HCT116 (cell line): ENCODE data around the gene ACSL3. TPM values are rescaled to one million over a fixed set of nuclear protein-coding genes. Genes with fewer than 3 reads are reported as not detected.

Experiments
- ATAC-seq: fragments of 200-7000 bp; cut with Tn5 transposase; 2 replicates; pipeline ENCODE4 v1.9.1; 2020; ENCODE audit warnings: mild to moderate bottlenecking, moderate library complexity
- BruUV-seq: library from RNA; stranded (reverse); fragments of 400-500 nt; replicated peaks from 2 replicates; lab custom pipeline; 2021; lab: Mats Ljungman, UMichigan
- CTCF ChIA-PET: fragments of 300-600 bp; sonication (Branson Sonifier 250); formaldehyde crosslinking; loops from one replicate; lab custom pipeline; 2021; ENCODE audit warnings: antibody characterized with exemption; lab: Charles Lee
- POLR2A ChIA-PET: fragments of 300-600, 350-600 bp; sonication (Branson Sonifier 250); formaldehyde crosslinking; loops from one replicate; lab custom pipeline; 2021; ENCODE audit warnings: antibody characterized with exemption; lab: Charles Lee
- RAD21 ChIA-PET, 2 experiments: fragments of 300-600 bp; sonication (Branson Sonifier 250); formaldehyde crosslinking; loops; one replicate each; lab custom pipeline; 2023; ENCODE audit warnings: low total read pairs in 2 of 2; ENCODE audit not compliant: uncharacterized antibody in 2 of 2, unreplicated experiment in 2 of 2, low non-redundant PET in 1 of 2; lab: Charles Lee
- DNase-seq: peaks from one replicate; pipeline ENCODE4 v3.0.0-alpha.2; 2010; ENCODE audit warnings: low read depth, low spot score
- H2AFZ ChIP-seq: fragments of 200-600 bp; shearing (Covaris generic), sonication (generic); 2 replicates; pipeline ENCODE4 v1.6.1; 2017; ENCODE audit warnings: low read depth, mixed run types, mixed read lengths, antibody characterized with exemption, low read length; ENCODE audit not compliant: poor library complexity, severe bottlenecking
- H3K27ac ChIP-seq: 2 replicates; pipeline ENCODE4 v1.5.1; 2012; ENCODE audit warnings: low read depth, low read length
- H3K27me3 ChIP-seq: fragments of 200-600 bp; sonication (generic); 2 replicates; pipeline ENCODE4 v1.6.1; 2016; ENCODE audit warnings: mixed run types, low read length, mixed read lengths; ENCODE audit not compliant: insufficient read depth
- H3K36me3 ChIP-seq, 2 experiments: fragments of 200-500 bp in 1 of 2; fragments of 200-600 bp in 1 of 2; sonication (Bioruptor generic) in 1 of 2; sonication (generic) in 1 of 2; 2 replicates each; pipeline versions ENCODE4 v1.5.1 to v1.6.1; 2014 to 2016; ENCODE audit warnings: low read length in 2 of 2, inconsistent platforms in 1 of 2, mixed read lengths in 1 of 2, mixed run types in 1 of 2; ENCODE audit not compliant: insufficient read depth in 2 of 2, control insufficient read depth in 1 of 2
- H3K4me1 ChIP-seq, 2 experiments: fragments of 200-600 bp in 1 of 2; sonication (generic) in 1 of 2; 2 replicates each; pipeline versions ENCODE4 v1.5.1 to v1.6.1; 2012 to 2017; ENCODE audit warnings: low read length in 2 of 2, inconsistent platforms in 1 of 2, mild to moderate bottlenecking in 1 of 2, mixed read lengths in 1 of 2, mixed run types in 1 of 2, moderate library complexity in 1 of 2; ENCODE audit not compliant: insufficient read depth in 2 of 2, control insufficient read depth in 1 of 2
- H3K4me2 ChIP-seq: fragments of 200-600 bp; sonication (generic); 2 replicates; pipeline ENCODE4 v1.6.1; 2017; ENCODE audit warnings: mixed run types, low read length, mixed read lengths
- H3K4me3 ChIP-seq, 2 experiments: fragments of 200-600 bp in 1 of 2; sonication (generic) in 1 of 2; replicated peaks in 1 of 2; 2 replicates each; pipeline ENCODE4 v1.5.1; 2011 to 2016; ENCODE audit warnings: low read length in 2 of 2, control low read depth in 1 of 2, low read depth in 1 of 2, mild to moderate bottlenecking in 1 of 2, mixed read lengths in 1 of 2, mixed run types in 1 of 2
- H3K79me2 ChIP-seq: fragments of 200-600 bp; sonication (generic); 2 replicates; pipeline ENCODE4 v1.6.1; 2017; ENCODE audit warnings: mild to moderate bottlenecking, mixed run types, low read length, moderate library complexity, mixed read lengths; ENCODE audit not compliant: insufficient read depth
- H3K9ac ChIP-seq: fragments of 200-600 bp; sonication (generic); 2 replicates; pipeline ENCODE4 v1.6.1; 2016; ENCODE audit warnings: low read length, mixed read lengths
- H3K9me2 ChIP-seq: fragments of 200-600 bp; sonication (generic), shearing (Covaris generic); 2 replicates; pipeline ENCODE4 v1.6.1; 2017; ENCODE audit warnings: mixed run types, mild to moderate bottlenecking, moderate library complexity; ENCODE audit not compliant: insufficient read depth
- H3K9me3 ChIP-seq, 2 experiments: fragments of 200-500 bp in 1 of 2; fragments of 200-600 bp in 1 of 2; sonication (Bioruptor generic) in 1 of 2; sonication (generic) in 1 of 2; 2 replicates each; pipeline ENCODE4 v1.6.1; 2014 to 2017; ENCODE audit warnings: low read length in 2 of 2, mixed read lengths in 2 of 2, inconsistent platforms in 1 of 2, low read depth in 1 of 2, mild to moderate bottlenecking in 1 of 2, mixed run types in 1 of 2, moderate library complexity in 1 of 2; ENCODE audit not compliant: control insufficient read depth in 1 of 2, insufficient read depth in 1 of 2
- H4K20me1 ChIP-seq: fragments of 200-600 bp; sonication (generic), shearing (Covaris generic); 2 replicates; pipeline ENCODE4 v1.6.1; 2017; ENCODE audit warnings: mixed run types, mild to moderate bottlenecking, moderate library complexity; ENCODE audit not compliant: insufficient read depth
- FOSL1 ChIP-seq: IDR thresholded peaks from 2 replicates; pipeline ENCODE4 v1.6.1; 2012; ENCODE audit warnings: low read depth
- RAD21 ChIP-seq: IDR thresholded peaks from 2 replicates; pipeline ENCODE4 v1.6.1; 2012; ENCODE audit warnings: low read depth, mild to moderate bottlenecking
- YY1 ChIP-seq: IDR thresholded peaks from 2 replicates; pipeline ENCODE4 v1.6.1; 2011; ENCODE audit warnings: low read length, low read depth, moderate library complexity, mild to moderate bottlenecking; ENCODE audit not compliant: insufficient replicate concordance; ENCODE audit errors: extremely low read depth
- intact Hi-C: fragments of 100-400 bp; cut with micrococcal nuclease; formaldehyde crosslinking; loops from 2 replicates; pipeline ENCODE4 v1.10.0; 2022
- total RNA-seq: library from RNA; stranded (reverse); gene quantifications from one replicate; pipeline ENCODE4 v1.2.1, GENCODE V29; 2021; ENCODE audit not compliant: unreplicated experiment
- TF ChIP-seq, protein P1 (sequence below), 3 experiments: fragments of 200-600 bp in 1 of 3; sonication (generic) in 1 of 3; IDR thresholded peaks in 2 of 3; conservative IDR thresholded peaks in 1 of 3; 2 replicates each; pipeline ENCODE4 v1.5.1; 2012 to 2017; ENCODE audit warnings: low read depth in 2 of 3, low read length in 2 of 3, antibody characterized with exemption in 1 of 3, borderline replicate concordance in 1 of 3, control low read depth in 1 of 3, mild to moderate bottlenecking in 1 of 3, mixed read lengths in 1 of 3, mixed run types in 1 of 3, moderate library complexity in 1 of 3; ENCODE audit not compliant: insufficient read depth in 1 of 3
- TF ChIP-seq, protein P2 (sequence below): IDR thresholded peaks from 2 replicates; pipeline ENCODE4 v1.6.1; 2012; ENCODE audit warnings: low read depth

ACSL3 gene
- total RNA-seq, 1 experiment from 2014 or later = 142 TPM

DNA sequence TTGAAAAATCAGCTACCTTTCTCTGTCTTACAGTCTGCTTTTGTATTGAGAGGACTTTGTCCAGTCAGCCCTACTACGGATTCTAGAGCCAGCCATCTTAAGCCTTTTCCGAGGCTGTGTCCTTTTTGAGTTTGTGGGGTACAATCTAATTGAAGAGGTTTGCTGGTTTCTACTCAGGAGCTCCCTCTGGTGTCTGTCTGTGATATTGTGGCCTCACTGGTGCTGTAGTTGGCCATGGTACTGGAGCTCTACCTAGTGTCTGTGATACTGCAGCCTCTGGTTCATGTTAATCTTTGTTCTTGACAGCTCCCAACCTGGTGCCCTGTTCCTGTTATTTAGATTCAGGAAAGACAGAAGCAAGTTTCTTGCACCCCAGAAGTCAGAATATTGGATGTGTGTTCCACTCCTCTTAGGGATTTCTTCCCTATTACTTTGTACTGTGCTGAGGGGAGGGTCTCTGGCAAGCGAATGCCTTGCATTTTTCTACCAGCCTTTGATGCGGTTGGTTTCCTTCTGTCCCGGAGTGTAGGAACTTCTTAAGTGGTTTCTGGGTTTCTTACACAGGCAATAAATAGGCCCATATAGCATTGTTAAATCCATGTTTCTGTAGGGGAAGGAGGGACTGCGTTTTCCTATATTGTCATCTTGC is 78.5 kb downstream of the ACSL3 start:
- H3K4me1 ChIP-seq = 0 out of 4 replicates have a peak, but pooled peaks cover 3 to 7% of the 10 kb centered on the region in 2 experiments
- ChIA-PET CTCF (interaction anchor here (0.6 to 2.0 kb wide), 20 partner anchors 9 to 859 kb away, joined by 3 to 15 read pairs (median 3); no protein-coding TSS in a partner anchor), POLR2A (no interaction called here)
- intact Hi-C loops = loop anchor here (1.0 kb wide), 1 partner anchor 245 kb away; no protein-coding TSS in a partner anchor
- no peak overlapping the region for H3K4me2 ChIP-seq
- peak; percentile 56 for DNase-seq
- H3K9ac ChIP-seq = no peak overlapping the region
- H3K79me2 ChIP-seq = no peaks in the 10 kb centered on the region
- no peak overlapping the region for H2AFZ ChIP-seq
- H4K20me1 ChIP-seq = no peaks in the 10 kb centered on the region
- no peaks in the 10 kb centered on the region for H3K9me2 ChIP-seq
- peaks cover 10 to 18% of the 10 kb centered on the region in 2 experiments; a peak in 2 of 4 replicates for H3K36me3 ChIP-seq
- no peak overlapping the region for H3K27ac ChIP-seq
- TF ChIP-seq, protein P1, sequence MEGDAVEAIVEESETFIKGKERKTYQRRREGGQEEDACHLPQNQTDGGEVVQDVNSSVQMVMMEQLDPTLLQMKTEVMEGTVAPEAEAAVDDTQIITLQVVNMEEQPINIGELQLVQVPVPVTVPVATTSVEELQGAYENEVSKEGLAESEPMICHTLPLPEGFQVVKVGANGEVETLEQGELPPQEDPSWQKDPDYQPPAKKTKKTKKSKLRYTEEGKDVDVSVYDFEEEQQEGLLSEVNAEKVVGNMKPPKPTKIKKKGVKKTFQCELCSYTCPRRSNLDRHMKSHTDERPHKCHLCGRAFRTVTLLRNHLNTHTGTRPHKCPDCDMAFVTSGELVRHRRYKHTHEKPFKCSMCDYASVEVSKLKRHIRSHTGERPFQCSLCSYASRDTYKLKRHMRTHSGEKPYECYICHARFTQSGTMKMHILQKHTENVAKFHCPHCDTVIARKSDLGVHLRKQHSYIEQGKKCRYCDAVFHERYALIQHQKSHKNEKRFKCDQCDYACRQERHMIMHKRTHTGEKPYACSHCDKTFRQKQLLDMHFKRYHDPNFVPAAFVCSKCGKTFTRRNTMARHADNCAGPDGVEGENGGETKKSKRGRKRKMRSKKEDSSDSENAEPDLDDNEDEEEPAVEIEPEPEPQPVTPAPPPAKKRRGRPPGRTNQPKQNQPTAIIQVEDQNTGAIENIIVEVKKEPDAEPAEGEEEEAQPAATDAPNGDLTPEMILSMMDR (IDR thresholded peaks at IDR 0.05 in 2 of 3, conservative IDR thresholded peaks at IDR 0.05 in 1 of 3; ENCODE audit: borderline replicate concordance in 1 of 3, insufficient read depth in 1 of 3, low read depth in 2 of 3, low read length in 2 of 3) = peak; percentile 85 to 98 (median 85)
- TF ChIP-seq FOSL1 (no peak), YY1 (peak; percentile 47), RAD21 (peak; percentile 80)
- TF ChIP-seq, protein P2, sequence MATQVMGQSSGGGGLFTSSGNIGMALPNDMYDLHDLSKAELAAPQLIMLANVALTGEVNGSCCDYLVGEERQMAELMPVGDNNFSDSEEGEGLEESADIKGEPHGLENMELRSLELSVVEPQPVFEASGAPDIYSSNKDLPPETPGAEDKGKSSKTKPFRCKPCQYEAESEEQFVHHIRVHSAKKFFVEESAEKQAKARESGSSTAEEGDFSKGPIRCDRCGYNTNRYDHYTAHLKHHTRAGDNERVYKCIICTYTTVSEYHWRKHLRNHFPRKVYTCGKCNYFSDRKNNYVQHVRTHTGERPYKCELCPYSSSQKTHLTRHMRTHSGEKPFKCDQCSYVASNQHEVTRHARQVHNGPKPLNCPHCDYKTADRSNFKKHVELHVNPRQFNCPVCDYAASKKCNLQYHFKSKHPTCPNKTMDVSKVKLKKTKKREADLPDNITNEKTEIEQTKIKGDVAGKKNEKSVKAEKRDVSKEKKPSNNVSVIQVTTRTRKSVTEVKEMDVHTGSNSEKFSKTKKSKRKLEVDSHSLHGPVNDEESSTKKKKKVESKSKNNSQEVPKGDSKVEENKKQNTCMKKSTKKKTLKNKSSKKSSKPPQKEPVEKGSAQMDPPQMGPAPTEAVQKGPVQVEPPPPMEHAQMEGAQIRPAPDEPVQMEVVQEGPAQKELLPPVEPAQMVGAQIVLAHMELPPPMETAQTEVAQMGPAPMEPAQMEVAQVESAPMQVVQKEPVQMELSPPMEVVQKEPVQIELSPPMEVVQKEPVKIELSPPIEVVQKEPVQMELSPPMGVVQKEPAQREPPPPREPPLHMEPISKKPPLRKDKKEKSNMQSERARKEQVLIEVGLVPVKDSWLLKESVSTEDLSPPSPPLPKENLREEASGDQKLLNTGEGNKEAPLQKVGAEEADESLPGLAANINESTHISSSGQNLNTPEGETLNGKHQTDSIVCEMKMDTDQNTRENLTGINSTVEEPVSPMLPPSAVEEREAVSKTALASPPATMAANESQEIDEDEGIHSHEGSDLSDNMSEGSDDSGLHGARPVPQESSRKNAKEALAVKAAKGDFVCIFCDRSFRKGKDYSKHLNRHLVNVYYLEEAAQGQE = peak; percentile 28
- TF ChIP-seq, all 23 proteins: peak for 4
- BruUV-seq = no TSS peak
- peak; percentile 98 for ATAC-seq
- no peak overlapping the region for H3K4me3 ChIP-seq
- RAD21 ChIA-PET = no interaction called here
- H3K27me3 ChIP-seq = no peaks in the 10 kb centered on the region
- H3K9me3 ChIP-seq = no peaks in the 10 kb centered on the region
